Measurements from ENCODE around the gene SLC25A18. TPM values are rescaled to one million over a fixed set of nuclear protein-coding genes. Genes with fewer than 3 reads are reported as not detected.

The SLC25A18 gene
- total RNA-seq, 1 experiment from 2014 or later = 0.57 TPM

- Histone ChIP-seq H3K79me2 (ENCODE audit: low read depth) (no peaks in the 10 kb centered on the region), H3F3A (ENCODE audit: insufficient read depth, low read depth) (no peaks in the 10 kb centered on the region), H3K4me2 (no peak overlapping the region), H3K4me1 (replicated peaks; ENCODE audit: insufficient read depth) (no peaks in the 10 kb centered on the region), H2AFZ (no peak overlapping the region), H3K27me3 (ENCODE audit: insufficient read depth, low read depth) (no peaks in the 10 kb centered on the region), H3K9me3 (ENCODE audit: insufficient read depth, low read depth) (no peaks in the 10 kb centered on the region), H3K27ac (no peak overlapping the region), H3K36me3 (ENCODE audit: low read depth) (no peaks in the 10 kb centered on the region), H4K20me1 (ENCODE audit: insufficient read depth) (no peaks in the 10 kb centered on the region), H3K9me2 (ENCODE audit: insufficient read depth) (no peaks in the 10 kb centered on the region), H3K4me3 (no peak overlapping the region)
- CTCF ChIA-PET = no interaction called here
- DNase-seq = no peak
- BruUV-seq (replicated peaks) = no TSS peak
- TF ChIP-seq, protein P1, sequence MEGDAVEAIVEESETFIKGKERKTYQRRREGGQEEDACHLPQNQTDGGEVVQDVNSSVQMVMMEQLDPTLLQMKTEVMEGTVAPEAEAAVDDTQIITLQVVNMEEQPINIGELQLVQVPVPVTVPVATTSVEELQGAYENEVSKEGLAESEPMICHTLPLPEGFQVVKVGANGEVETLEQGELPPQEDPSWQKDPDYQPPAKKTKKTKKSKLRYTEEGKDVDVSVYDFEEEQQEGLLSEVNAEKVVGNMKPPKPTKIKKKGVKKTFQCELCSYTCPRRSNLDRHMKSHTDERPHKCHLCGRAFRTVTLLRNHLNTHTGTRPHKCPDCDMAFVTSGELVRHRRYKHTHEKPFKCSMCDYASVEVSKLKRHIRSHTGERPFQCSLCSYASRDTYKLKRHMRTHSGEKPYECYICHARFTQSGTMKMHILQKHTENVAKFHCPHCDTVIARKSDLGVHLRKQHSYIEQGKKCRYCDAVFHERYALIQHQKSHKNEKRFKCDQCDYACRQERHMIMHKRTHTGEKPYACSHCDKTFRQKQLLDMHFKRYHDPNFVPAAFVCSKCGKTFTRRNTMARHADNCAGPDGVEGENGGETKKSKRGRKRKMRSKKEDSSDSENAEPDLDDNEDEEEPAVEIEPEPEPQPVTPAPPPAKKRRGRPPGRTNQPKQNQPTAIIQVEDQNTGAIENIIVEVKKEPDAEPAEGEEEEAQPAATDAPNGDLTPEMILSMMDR (conservative IDR thresholded peaks at IDR 0.05) = no peak
- no peak for TF ChIP-seq EZH2 (IDR thresholded peaks at IDR 0.05; ENCODE audit: low read depth)
- POLR2A ChIA-PET (ENCODE audit: unreplicated experiment) = no interaction called here
- intact Hi-C loops (cut with micrococcal nuclease; ENCODE audit: unreplicated experiment) = no loop called here
These were observed 23.6 kb downstream of the SLC25A18 start for GRCh38 chr22:17586831-17587440.

DNA sequence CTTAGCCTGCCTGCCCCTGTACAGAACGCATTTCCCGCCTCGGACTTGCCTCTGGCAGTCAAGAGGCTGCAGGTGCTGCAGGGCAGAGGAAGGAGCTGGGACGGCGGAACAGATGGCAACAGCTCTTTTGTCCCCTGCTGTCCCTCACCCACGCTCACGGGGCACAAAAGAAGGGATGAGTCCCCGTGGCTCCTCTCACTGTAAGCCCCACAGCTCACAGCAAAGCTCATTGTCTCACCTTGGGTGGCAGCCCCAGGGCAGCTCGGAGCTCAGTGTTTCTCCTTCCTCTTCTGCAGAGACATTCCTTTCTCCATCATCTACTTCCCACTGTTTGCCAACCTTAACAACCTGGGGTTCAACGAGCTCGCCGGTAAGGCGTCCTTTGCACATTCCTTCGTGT lies 24.3 kb downstream of the SLC25A18 start:
- no peak overlapping the region for H3K27ac ChIP-seq
- TF ChIP-seq, protein P1 (conservative IDR thresholded peaks at IDR 0.05) = no peak
- TF ChIP-seq EZH2 (IDR thresholded peaks at IDR 0.05; ENCODE audit: low read depth) = no peak
- H3K36me3 ChIP-seq (ENCODE audit: low read depth) = no peaks in the 10 kb centered on the region
- H3K9me3 ChIP-seq (ENCODE audit: insufficient read depth, low read depth) = no peaks in the 10 kb centered on the region
- H3K4me2 ChIP-seq = no peak overlapping the region
- ChIA-PET CTCF (no interaction called here), POLR2A (ENCODE audit: unreplicated experiment) (interaction anchor here (0.5 kb wide), 1 partner anchor 324 kb away, joined by 13 read pairs; no protein-coding TSS in a partner anchor)
- H3K9me2 ChIP-seq (ENCODE audit: insufficient read depth) = no peaks in the 10 kb centered on the region
- H2AFZ ChIP-seq = no peak overlapping the region
- no peaks in the 10 kb centered on the region for H3K4me1 ChIP-seq (replicated peaks; ENCODE audit: insufficient read depth)
- intact Hi-C loops (cut with micrococcal nuclease; ENCODE audit: unreplicated experiment) = no loop called here
- no peak overlapping the region for H3K4me3 ChIP-seq
- H3F3A ChIP-seq (ENCODE audit: insufficient read depth, low read depth) = no peaks in the 10 kb centered on the region
- no peaks in the 10 kb centered on the region for H3K79me2 ChIP-seq (ENCODE audit: low read depth)
- no peaks in the 10 kb centered on the region for H3K27me3 ChIP-seq (ENCODE audit: insufficient read depth, low read depth)
- H4K20me1 ChIP-seq (ENCODE audit: insufficient read depth) = no peaks in the 10 kb centered on the region
- no peak for DNase-seq
- no TSS peak for BruUV-seq (replicated peaks)

GRCh38 chr22:17588606-17589005 lies 25.3 kb downstream of the SLC25A18 start:
- POLR2A ChIA-PET (ENCODE audit: unreplicated experiment) = no interaction called here
- no TSS peak for BruUV-seq (replicated peaks)
- CTCF ChIA-PET = interaction anchor here (1.2 kb wide), 1 partner anchor 30 kb away, joined by 10 read pairs; no protein-coding TSS in a partner anchor
- no peak overlapping the region for H3K4me2 ChIP-seq
- TF ChIP-seq, protein P1 (conservative IDR thresholded peaks at IDR 0.05) = no peak
- no peak for TF ChIP-seq EZH2 (IDR thresholded peaks at IDR 0.05; ENCODE audit: low read depth)
- H3K27ac ChIP-seq = no peak overlapping the region
- no peaks in the 10 kb centered on the region for H3K4me1 ChIP-seq (replicated peaks; ENCODE audit: insufficient read depth)
- DNase-seq = no peak
- no peaks in the 10 kb centered on the region for H3K27me3 ChIP-seq (ENCODE audit: insufficient read depth, low read depth)
- H3K9me2 ChIP-seq (ENCODE audit: insufficient read depth) = no peaks in the 10 kb centered on the region
- no peaks in the 10 kb centered on the region for H3K79me2 ChIP-seq (ENCODE audit: low read depth)
- H3K4me3 ChIP-seq = no peak overlapping the region
- H2AFZ ChIP-seq = no peak overlapping the region
- H3F3A ChIP-seq (ENCODE audit: insufficient read depth, low read depth) = no peaks in the 10 kb centered on the region
- H3K36me3 ChIP-seq (ENCODE audit: low read depth) = no peaks in the 10 kb centered on the region
- intact Hi-C loops (cut with micrococcal nuclease; ENCODE audit: unreplicated experiment) = no loop called here
- H3K9me3 ChIP-seq (ENCODE audit: insufficient read depth, low read depth) = no peaks in the 10 kb centered on the region
- H4K20me1 ChIP-seq (ENCODE audit: insufficient read depth) = no peaks in the 10 kb centered on the region

All from PC-9 (cell line).